ENCODE data around the gene PDE4D.

GRCh38 chr5:58987193-58987592 lies 906.3 kb downstream of the PDE4D start:
- TF ChIP-seq, protein P1, sequence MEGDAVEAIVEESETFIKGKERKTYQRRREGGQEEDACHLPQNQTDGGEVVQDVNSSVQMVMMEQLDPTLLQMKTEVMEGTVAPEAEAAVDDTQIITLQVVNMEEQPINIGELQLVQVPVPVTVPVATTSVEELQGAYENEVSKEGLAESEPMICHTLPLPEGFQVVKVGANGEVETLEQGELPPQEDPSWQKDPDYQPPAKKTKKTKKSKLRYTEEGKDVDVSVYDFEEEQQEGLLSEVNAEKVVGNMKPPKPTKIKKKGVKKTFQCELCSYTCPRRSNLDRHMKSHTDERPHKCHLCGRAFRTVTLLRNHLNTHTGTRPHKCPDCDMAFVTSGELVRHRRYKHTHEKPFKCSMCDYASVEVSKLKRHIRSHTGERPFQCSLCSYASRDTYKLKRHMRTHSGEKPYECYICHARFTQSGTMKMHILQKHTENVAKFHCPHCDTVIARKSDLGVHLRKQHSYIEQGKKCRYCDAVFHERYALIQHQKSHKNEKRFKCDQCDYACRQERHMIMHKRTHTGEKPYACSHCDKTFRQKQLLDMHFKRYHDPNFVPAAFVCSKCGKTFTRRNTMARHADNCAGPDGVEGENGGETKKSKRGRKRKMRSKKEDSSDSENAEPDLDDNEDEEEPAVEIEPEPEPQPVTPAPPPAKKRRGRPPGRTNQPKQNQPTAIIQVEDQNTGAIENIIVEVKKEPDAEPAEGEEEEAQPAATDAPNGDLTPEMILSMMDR (IDR thresholded peaks at IDR 0.05), result no peak
- no peak for TF ChIP-seq POLR2A (IDR thresholded peaks at IDR 0.05)

Data from heart left ventricle (tissue), 13 donors.